ENCODE data around the gene ZNHIT6.
"Not testable (repeated sequence)": the region's sequence is repeated elsewhere in the genome, so short reads cannot be mapped to it uniquely, and the experiment has no call there.

ZNHIT6 gene

GRCh38 chr1:85665932-85666331 is 42.3 kb downstream of the ZNHIT6 start:
- DNase-seq (ENCODE audit: low read depth), result no peak

- no peak for DNase-seq (ENCODE audit: low read depth)
Measured at GRCh38 chr1:85663382-85663781, 44.9 kb downstream of the ZNHIT6 start.

DNA sequence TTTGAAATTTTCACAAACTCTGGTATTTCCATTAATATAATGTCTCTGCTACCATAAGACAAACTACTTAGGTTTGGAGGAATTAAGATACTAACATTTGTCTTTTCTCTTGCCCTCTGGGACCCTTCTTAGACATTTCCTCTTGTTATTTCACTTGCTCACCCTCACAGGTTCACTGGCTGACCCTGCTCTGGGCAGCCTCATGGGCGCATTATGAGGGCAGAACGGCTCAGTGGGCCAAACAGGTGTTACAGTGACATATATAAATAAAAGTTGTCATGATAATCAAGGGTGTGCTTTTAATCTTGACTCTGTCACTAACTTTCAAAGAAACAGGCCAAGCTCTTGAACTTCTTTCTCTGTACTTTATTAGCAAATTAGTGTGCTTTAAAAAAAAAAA is 46.5 kb downstream of the ZNHIT6 start:
- no peak for DNase-seq (ENCODE audit: low read depth)

GRCh38 chr1:85660541-85660940 is 47.7 kb downstream of the ZNHIT6 start:
- no peak for DNase-seq (ENCODE audit: low read depth)

- DNase-seq (ENCODE audit: low read depth), result no peak
Measured at GRCh38 chr1:85659174-85659573, 49.1 kb downstream of the ZNHIT6 start.

GRCh38 chr1:85656948-85657347 is 51.3 kb downstream of the ZNHIT6 start:
- no peak for DNase-seq (ENCODE audit: low read depth)

GRCh38 chr1:85656256-85656655 is 52.0 kb downstream of the ZNHIT6 start:
- no peak for DNase-seq (ENCODE audit: low read depth)

DNA sequence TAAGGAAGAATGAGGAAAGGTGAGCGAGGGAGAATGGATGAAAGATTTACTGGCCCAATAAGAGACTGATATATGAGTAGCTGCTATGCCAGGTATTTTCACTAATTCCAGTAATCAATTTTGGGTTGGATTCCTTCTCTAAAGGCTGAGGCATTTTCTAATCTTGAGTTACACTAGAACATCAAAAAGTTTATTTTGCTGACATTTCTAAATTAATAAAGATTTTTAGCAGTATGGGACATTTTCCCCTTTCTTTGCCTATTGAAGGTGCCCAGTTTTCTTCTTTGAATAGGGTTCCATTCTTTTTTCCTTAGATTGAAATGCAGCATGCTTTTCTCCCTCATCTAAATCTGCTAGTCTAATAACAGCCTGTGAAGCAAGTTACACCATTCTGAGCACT is 52.9 kb downstream of the ZNHIT6 start:
- no peak for DNase-seq (ENCODE audit: low read depth)

DNA sequence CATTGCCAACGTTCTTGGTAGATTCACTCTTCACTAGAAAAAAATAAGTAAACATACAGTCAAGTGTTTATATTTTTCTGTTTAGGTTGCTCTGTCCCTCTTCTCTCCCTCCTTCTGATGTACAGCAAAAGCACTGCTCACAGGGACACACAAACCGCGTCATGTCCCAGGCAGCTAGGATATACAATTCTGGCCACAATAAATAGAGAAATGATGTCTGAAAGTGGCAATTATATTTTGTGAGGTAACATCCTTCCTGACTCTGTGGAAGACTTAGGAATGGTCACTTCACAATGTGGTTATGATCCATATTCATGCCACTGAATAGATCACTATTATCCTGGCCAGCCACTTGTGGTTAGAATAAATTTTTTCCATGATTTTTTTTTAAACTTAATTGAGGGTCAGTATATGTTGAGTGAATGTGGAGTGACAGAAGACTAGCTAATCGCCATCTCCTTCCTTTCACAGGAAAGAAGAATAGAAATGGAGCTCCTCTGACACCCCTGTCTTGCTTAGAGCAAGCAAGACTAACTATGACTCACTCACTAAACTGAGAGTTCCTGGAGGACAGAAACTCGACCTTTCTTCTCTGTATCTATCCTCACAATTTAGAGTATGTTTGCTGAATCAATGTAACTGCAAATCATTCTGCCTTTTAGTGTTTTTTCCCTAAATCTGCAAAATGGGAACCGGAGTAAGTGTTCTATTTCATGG is 54.0 kb downstream of the ZNHIT6 start:
- DNase-seq (ENCODE audit: low read depth), result no peak

GRCh38 chr1:85652327-85652726 is 55.9 kb downstream of the ZNHIT6 start:
- DNase-seq (ENCODE audit: low read depth), result no peak

DNA sequence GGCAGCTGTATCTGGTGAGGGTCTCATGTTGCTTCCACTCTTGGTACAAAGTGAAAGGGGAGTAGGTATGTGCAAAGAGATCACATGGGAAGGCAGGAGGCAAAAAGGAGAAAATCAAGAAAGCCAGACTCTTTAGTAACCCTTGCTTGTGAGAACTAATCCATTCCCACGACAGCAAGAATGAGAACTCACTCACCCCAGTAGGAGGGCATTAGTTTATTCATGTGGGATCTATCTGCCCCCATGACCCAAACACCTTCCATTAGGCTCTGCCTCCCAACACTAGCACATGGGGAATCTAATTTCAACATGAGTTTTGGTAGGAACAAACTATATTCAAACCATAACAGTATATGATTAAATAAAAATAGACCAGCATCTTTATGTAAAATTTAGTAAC is 57.6 kb downstream of the ZNHIT6 start:
- no peak for DNase-seq (ENCODE audit: low read depth)

GRCh38 chr1:85649591-85649990 is 58.6 kb downstream of the ZNHIT6 start:
- no peak for DNase-seq (ENCODE audit: low read depth)

- not testable (repeated sequence) for DNase-seq (ENCODE audit: low read depth)
Measured at GRCh38 chr1:85641598-85642556, 66.4 kb downstream of the ZNHIT6 start.

- DNase-seq (ENCODE audit: low read depth), result not testable (repeated sequence)
Measured at GRCh38 chr1:85639920-85640319, 68.3 kb downstream of the ZNHIT6 start.

GRCh38 chr1:85638412-85638811 is 69.8 kb downstream of the ZNHIT6 start:
- no peak for DNase-seq (ENCODE audit: low read depth)

DNA sequence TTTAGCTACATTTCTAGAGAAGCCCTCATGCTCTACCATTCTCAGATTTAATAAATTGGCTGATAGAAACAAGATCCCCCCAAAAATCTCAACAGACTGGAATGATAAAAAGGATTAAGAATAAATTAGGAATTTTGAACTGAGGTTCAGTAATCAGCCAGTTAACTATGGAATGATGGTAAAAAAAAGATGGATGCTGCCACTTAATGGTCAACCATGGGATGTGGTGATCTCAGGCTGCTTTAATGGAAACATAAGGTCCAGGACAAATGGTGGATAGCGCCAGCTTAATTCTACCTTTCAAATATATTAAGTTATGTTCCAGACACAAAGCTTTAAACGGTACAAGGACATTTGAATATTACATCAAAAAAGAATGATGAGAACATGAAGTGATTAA is 77.7 kb downstream of the ZNHIT6 start:
- DNase-seq (ENCODE audit: low read depth), result no peak

DNA sequence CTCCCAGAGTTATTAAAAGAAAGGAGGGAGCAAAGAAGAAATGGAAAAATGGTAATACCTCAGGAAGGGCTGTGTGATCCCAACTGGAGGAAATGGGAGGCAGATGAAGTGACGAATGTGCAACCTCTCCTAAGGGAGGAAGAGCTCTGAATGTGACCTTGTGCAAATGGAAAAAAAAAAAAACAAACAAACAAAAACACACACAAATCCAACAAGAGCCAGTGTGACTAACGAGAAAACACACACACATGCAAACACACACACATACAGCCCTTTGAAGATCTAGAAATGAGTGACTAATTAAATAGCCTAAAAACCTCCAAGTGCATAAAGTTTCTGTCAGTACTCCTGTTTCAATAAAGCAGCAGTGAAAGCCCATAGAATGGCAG is 78.7 kb downstream of the ZNHIT6 start:
- no peak for DNase-seq (ENCODE audit: low read depth)

DNA sequence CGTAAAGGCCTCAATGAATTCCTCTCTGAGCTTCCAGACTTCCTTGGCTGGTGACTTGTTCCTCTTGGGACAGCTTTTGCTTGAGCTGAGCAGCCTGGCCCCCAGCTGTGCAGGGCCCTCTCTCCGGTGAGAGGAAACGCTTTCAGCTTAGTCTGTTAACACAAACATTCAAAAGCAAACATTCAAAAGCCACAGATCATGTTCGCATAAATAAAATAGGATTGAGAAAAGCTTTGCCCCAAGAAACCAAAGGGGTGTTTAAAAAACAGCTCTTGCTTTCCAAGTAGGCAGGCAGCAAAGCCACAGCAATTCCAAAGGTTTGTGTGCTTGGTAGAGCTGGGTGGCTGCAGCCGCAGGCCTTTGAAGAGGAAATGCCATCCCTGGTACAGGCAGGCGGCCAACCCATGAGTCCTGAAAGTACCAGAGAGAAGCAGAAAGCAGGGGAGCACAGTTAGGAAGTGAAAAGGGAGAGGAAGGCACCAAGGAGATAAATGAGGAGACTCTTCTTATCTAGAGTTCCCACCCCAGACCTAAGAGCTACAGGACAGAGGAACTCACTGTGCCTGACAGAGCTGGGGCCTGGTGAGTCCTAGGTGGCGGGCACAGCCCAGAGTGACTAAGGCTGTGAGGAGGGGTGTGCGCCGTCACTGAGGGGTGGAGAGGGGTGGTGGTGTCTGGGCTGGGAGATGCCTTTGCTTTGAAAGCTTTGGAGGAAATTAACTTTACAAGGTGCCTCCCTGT is 79.3 kb downstream of the ZNHIT6 start:
- DNase-seq (ENCODE audit: low read depth), result no peak

DNA sequence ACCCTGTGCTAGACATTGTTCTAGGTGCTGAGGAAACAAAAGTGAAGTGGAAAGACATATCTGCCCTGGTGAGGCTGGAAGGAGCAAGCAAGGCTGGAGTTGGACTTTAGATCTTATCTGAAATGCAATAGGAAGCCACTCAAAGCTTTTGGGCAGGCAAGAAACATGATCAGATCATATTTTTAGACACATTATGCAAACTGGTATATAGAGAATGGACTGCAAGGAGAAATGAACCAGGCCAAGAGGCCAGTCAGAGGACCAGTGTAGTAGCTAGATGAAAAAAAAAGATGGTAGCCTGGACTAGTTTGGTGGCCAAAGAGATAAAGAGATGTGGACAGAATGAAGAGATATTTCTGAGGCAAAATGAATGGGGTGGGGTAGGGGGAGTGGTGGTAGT is 81.4 kb downstream of the ZNHIT6 start:
- no peak for DNase-seq (ENCODE audit: low read depth)

DNA sequence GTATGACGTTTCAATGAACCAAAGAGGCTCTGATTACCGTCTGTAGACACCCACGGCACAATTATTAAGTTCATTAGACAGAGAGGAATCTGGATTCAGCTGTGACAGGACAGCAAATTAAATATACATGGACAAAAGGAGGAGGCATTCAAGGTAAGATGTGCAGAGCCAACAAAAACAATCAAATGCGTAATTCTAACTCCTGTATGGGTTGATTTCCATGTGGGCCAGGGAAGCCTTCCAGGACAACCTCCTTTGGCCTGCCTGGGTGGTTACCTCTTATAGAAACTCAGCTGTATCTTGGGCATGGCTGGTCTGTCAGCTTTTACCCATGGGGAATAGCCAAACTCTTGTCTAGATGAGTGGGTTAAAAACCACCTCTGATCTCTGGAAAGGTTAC is 83.9 kb downstream of the ZNHIT6 start:
- DNase-seq (ENCODE audit: low read depth), result no peak

DNA sequence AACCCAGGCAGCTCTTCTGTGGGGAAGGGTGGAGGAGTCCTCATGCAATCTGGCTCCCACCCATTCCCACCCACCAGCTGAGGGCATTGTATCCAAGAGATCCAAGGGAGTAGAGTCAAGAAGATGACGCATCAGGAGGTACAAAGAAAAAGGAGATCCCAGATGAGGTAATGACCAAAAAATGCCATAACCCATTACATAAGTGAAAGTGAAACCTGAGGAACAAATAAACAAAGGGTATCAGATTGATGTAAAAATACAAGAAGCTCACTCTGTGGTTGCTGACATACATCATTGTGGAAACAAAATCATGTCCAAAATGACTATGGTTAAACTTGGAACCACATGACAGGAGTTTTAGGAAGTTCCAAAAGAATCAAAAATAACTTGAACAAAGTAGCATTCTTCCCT is 85.2 kb downstream of the ZNHIT6 start:
- no peak for DNase-seq (ENCODE audit: low read depth)

- DNase-seq (ENCODE audit: low read depth), result no peak
Measured at GRCh38 chr1:85621430-85621829, 86.8 kb downstream of the ZNHIT6 start.
